Ramos (cell line): ENCODE data around the gene KHDC3L.
"Not testable (repeated sequence)": the region's sequence is repeated elsewhere in the genome, so short reads cannot be mapped to it uniquely, and the experiment has no call there.

Source experiments
- in situ Hi-C: fragments of 300-500 bp; cut with MboI; formaldehyde crosslinking; loops from one replicate; pipeline ENCODE4 v1.14.3; 2022; ENCODE audit warnings: low sequenced_read_pairs; ENCODE audit not compliant: unreplicated experiment

The KHDC3L gene

DNA sequence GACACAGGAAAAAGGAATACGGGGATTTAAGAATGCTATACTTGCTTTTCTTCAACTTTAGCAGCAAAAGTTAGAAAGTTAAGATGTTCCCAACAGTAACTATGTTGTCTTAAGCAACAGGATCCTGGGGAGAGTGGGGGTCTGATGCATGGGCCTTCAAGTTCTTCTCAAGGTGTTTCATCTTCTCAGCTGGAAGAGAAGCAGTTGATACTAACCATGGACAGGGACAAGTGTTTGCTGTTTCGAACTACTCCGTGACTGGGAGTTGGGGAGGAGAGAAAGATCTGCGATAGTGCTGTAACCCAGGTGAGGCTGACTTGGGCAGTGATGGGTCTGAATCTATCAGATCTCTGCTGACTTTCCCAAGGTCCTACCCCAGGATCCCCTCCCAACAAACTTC is 6.2 kb downstream of the KHDC3L start:
- in situ Hi-C loops: no loop called here

DNA sequence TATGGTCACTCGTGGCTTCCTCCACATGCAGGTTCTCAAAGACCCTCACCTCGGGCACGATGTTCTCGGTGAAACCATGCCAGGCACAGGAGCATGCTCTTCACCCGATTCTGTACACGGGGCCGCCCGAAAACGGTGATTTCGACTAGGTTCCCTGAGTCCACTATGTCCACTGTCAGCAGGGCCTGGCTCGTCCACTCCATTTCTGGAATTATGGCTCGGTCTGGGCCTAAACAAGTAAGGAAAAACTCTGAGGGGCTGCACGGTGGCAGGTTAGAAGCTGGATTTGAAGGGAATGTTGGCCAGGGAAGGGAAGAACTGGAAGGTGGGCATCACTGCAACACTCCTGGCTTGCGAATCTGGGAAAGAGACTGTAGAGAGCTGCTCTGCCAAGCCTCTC is 6.7 kb downstream of the KHDC3L start:
- in situ Hi-C loops: no loop called here

DNA sequence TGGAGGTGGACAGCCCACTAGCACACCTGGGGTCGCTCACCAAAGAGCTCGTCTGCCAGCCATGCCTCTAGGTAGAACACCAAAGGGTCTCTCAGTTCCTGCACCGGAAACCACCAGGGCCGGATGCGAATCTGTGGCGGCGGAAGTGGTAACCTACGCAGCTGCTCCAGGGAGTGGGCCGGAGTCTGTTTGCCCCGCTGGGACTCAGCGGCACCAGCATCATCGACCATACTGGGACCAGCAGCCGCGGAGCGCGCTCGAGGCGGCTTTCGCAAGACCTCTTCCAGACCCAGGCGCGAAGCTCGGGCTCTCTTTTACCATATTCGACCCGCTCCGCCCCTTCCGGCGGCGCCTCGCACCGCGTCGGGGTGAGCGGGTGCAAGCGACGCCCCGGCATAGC is 7.1 kb downstream of the KHDC3L start, which contains the start of gene OOEP:
TSS of gene OOEP (minus strand) at position 335 of the 400 bp plus-strand sequence. CDS start at position 230, 105 bp downstream.
- in situ Hi-C loops: no loop called here

DNA sequence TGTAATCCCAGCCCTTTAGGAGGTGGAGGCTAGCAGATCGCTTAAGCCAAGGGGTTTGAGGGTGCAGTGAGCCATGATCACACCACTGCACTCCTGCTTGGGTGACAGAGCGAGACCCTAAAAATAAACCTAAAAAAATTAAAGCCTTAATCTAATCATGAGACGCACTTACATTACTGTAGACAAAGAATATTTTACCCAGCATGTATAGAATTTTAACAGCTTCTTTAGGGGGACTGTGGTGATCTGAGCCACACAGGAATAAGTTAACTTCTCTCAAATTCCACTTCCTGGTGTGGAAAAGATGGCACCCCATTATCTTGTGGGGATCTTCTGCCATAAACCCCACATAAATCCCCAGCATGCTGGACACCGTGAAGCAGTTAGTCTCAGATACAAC is 9.5 kb downstream of the KHDC3L start:
- in situ Hi-C loops: no loop called here

DNA sequence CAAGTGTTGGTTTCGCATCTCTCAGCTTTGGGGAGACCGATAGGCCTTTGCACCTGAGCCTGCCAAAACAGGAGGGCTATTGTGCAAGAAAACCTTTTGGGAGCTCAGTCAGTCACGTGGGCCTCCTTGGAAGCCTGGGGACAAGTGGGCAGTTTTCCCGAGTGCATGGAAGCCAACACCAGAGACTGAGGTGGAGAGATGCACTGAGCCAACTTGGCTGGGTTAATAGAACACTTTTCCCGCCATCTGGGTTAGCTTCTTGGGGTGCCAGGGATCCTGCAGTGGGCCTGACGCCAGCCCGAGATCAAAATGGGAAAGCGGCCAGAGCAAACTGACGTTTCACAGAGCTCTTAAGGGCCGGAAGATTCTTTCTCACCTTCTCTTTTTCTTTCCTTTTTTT is 10.1 kb downstream of the KHDC3L start:
- in situ Hi-C loops: no loop called here

DNA sequence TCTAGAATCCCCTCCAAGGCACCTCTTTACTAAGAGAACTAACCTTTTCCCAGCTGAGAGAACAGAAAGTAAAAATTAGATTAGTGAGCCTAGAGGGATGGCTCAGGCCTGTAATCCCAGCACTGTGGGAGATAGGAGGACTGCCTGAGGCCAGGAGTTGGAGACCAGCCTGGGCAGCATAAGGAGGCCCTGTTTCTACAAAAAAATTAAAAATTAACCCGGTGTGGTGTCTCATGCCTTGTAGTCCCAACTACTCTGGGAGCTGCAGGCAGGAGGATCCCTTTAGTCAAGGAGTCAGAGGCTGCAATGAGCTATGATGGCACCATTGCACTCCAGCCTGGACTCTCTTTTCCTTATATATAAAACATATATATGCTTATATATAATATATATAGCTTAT is 12.8 kb downstream of the KHDC3L start:
- in situ Hi-C loops: no loop called here

DNA sequence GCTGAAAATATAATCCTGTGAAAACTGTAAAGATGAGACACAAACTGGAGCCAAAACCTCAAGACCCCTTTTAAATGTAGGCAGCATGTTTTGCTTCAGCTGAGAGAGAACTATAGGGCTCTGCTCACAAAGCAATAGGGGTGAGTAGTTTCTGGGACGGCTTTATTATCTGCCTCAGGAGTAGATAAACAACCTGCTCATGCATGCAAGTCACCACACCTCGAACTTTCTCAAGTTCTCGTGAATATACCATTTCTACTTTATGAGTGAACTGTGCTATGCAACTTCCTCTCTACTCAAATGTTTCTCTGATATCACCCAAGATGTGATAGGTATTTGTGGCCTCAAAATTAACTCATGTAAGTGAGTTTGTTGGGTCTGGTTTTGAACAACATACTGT is 14.8 kb downstream of the KHDC3L start:
- in situ Hi-C loops: no loop called here

DNA sequence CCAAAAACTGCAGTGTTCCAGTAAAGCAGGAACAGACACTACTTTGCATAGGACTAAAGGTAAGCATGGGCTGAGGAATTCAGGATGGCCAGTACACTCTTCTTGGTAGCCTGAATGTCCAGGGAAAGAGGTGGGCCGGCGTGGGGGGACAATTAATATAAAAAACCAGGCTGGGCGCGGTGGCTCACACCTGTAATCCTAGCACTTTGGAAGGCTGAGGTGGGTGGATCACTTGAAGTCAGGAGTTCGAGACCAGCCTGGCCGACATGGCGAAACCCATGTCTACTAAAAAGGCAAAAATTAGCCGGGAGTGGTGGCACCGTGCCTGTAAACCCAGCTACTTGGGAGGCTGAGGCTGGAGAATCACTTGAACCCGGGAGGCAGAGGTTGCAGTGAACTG is 19.1 kb downstream of the KHDC3L start:
- in situ Hi-C loops: not testable (repeated sequence)

DNA sequence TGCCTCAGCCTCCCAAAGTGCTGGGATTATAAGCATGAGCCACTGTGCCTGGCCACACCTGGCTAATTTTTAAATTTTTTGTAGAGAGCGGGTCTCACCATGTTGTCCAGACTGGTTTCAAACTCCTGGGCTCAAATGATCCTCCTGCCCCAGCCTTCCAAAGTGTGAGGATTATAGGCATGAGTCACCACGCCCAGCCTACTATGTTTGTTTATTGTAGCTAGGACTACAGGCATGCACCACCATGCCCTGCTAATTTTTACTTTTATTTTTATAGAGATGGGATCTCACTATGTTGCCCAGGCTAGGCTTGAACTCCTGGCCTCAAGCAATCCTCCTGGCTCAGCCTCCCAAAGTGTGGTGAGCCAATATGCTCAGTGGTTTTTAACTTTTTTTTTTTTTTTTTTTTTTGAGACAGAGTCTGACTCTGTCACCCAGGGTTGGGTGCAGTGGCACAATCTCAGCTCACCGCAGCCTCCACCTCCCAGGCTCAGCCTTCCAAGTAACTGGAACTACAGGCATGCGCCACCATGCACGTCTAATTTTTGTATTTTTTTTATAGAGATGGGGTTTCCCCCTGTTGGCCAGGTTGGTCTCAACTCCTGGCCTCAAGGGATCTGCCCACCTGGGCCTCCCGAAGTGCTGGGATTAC is 20.1 kb downstream of the KHDC3L start:
- in situ Hi-C loops: no loop called here

DNA sequence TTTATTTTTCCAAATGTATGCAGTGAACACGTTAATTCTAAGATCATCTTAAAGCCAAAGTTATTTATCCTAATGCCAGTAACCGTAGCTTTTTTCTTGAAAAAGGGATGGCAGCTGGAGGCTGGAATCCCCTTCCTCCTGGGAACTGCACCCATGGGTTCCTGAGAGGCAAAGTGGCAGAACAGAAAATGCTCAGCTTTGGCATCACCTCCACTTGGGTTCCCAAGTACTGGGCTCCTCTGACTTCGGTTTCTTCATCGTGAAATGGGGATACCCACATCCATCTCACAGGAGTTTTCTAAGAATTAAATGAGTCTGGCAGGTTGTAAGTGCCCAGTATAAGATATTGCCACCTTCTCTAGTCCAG is 26.0 kb downstream of the KHDC3L start:
- in situ Hi-C loops: no loop called here

DNA sequence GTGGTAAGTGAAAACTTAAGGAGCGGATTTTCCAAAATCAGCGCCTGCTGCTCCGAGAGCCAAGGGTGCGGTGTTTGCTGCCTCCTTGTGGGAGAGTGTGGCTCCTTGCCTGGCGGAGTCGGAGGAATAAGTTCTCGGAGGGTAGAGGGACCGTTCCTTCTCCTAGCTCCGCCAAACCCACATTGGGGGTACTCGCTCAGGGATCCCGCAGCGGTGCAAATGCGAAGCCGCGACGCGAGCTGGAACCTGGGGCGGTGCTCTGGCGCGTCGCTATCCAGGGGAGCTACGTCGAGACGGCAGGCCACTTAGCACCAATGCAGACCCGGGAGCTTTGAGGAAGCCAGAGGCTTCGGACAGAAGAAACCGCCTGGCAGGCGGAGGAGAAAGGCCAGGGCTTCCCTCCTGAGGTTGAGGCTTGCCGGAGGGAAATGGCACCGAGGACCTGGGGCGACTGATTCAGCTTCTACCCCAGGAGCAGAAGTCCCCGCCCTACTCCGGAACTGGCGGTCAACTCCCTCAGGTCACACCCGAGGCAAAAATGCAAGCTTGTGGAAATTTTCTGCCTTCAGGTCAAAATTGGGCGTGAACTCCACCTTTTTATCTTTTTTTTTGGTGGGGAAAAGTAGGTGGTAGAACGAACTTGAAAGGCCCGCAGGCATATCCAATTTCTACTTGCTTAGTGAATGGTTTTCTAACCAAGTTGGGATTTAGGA is 26.5 kb downstream of the KHDC3L start:
- in situ Hi-C loops: no loop called here

DNA sequence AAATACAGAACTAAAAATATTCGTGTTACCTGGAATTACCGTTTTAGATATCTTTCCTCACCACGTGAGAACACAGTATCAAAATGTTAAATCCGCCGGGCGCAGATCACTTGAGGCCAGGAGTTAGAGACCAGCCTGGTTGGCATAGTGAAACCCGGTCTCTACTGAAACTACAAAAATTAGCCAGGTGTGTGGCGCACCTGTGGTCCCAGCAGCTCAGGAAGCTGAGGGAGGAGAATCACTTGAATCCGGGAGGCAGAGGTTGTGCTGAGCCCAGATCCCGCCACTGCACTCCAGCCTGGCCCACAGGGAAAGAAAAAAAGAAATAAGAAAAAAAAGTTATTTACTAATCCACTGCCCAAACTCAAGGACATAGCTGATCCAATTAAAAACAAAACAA is 27.4 kb downstream of the KHDC3L start:
- in situ Hi-C loops: no loop called here

DNA sequence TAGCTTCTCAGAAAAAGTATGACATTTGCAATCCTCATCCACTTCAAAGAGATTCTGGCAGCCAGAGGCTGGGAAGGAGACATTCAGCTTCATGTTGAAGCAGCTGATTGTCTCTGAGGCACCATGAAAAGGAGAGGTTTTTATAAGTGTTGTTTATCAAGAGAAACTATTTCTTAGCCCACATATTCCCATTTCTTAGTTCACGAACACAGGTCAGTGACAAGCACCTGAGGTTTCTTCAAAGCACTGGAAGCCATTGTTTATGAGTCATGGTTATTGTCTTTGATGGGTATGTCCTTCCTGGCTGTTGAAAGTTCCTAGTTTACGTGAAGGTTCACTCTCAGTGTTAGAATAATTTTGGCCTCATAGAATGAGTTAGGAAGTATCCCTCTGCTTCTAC is 29.2 kb downstream of the KHDC3L start:
- in situ Hi-C loops: no loop called here

DNA sequence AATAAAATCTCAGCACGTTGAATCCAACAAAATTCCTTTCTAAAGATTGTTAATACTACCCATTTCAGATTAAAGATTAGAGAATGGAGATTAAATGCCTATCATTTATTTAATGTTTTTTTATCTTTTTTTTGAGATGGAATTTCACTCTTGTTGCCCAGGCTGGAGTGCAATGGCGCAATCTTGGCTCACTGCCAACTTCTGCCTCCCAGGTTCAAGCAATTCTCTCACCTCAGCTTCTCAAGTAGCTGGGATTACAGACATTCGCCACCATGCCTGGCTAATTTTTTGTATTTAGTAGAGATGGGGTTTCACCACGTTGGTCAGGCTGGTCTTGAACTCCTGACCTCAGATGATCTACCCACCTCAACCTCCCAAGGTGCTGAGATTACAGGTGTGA is 29.7 kb downstream of the KHDC3L start:
- in situ Hi-C loops: not testable (repeated sequence)

DNA sequence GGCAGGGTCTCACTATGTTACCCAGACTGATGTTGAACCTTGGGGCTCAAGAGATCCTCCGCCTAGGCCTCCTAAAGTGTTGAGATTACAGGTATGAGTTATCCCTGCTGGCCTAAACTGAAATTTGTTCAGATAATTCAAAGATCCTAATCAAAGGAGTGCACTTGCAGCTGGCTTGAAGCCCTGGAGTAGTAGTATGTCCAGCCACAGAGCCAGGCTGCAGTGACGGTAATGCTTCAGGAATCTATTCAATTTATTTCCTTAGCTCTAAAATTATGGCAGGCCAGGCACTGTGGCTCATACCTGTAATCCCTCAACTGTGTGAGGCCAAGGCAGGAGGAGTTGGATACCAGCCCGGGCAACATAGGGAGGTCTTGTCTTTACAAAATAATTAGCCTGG is 30.8 kb downstream of the KHDC3L start:
- in situ Hi-C loops: no loop called here

DNA sequence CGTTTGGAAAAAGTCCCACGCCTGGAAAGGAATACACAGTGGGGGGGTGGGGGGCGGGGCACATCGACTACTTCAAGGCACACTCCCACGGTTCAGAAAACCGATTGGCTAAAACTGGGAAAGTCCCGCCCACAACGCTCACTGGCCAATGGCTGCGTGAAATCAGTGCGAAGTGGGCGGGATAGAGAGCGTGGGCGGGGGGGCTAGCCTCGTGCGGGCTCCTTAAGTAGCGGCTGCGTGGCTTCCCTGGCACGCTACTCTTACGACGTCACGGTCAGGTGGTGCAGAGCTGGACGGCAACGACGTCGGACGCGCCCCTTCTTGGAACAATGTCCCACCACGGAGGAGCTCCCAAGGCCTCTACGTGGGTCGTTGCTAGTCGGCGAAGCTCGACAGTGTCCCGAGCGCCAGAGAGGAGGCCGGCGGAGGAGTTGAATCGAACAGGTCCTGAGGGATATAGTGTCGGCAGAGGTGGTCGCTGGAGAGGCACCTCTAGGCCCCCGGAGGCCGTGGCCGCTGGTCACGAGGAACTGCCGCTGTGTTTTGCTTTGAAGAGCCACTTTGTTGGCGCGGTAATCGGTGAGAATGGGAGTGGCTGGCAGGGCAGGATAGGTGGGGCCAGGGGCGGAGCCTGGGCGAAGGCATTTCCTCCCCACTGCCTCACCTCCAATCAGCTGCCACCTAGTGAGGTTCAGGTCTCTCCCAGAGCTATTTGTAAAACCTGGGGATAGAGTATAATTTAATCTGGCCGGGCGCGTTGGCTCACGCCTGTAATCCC is 32.3 kb downstream of the KHDC3L start, which contains the start of gene DDX43:
TSS of gene DDX43 (plus strand) at position 252 of the 778 bp plus-strand sequence. CDS start at position 330, 78 bp downstream.
- in situ Hi-C loops: no loop called here

DNA sequence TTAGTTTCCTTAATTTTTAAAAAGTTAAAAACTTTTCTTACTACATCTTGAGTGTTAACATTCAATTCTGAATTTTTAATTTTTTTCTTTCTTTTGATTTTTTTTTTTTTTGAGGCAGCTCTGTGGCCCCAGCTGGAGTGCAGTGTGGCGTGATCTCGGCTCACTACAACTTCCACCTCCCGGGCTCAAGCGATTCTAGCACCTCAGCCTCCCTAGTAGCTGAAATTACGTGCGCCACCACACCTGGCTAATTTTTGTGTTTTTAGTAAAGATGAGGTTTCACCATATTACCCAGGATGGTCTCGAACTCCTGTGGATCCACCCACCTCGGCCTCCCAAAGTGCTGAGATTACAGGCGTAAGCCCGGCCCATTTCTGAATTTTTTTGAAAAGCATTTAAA is 33.4 kb downstream of the KHDC3L start:
- in situ Hi-C loops: no loop called here

DNA sequence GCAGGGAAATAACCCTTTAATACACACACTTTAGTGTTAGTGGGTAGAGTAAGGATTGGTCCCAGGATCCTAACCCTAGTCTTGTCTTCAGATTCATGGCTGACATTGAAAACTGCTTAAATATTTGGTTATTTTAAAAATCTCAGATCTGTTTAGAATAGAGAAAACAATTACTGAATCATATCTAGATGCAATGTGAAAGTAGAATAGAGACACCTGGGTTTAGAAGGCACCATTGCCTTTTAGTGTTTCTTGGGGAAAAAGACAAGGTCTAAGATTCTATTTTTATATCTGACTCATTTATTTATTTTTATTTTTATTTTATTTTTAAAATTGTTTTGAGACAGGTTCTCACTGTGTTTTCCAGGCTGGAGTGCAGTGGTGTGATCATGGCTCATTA is 38.2 kb downstream of the KHDC3L start:
- in situ Hi-C loops: no loop called here

DNA sequence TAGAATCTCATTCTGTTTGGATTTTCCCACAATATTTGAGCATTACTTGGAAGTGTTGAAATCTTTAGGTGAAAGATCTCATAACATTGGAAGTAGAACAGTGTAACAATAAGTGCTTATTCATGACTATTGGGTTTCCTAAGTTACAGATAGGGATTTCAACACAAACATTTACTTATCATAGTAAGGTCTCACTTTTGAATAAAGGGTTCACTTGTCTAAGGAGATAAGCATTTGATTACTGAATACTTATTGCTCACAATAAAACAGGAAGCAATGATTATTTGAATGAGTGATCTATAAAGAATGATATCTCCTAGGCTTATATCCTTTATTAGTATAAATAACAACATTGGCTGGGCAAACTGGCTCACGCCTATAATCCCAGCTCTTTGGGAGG is 46.9 kb downstream of the KHDC3L start:
- in situ Hi-C loops: no loop called here

DNA sequence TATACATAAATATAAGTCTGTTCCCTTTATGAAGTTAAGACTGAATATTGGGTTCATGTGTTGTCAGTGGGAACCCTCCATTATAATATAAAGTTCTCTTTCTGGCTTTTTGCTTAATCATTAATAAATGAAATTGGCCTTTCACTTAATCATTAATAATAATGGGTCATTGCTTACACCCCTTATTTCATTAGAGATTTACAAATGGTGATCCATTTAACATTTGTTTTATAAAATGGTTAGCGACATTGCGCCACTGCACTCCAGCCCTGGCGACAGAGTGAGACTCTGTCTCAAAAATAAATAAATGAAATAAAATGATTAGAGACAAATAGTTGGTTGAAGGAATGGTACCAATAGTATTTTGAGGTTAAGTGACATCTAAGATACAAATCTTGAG is 50.6 kb downstream of the KHDC3L start:
- in situ Hi-C loops: no loop called here
